GM19240 (cell line): ENCODE results near the gene NWD2.
"Not testable (repeated sequence)": the region's sequence is repeated elsewhere in the genome, so short reads cannot be mapped to it uniquely, and the experiment has no call there.

ENCODE experiments used
- DNase-seq: peaks from one replicate; pipeline ENCODE4 v3.0.0; 2011; ENCODE audit warnings: low spot score; ENCODE audit not compliant: insufficient read length

NWD2 gene

GRCh38 chr4:37393889-37394288 lies 149.3 kb downstream of the NWD2 start:
- no peak for DNase-seq

- DNase-seq, result no peak
These were observed 153.0 kb downstream of the NWD2 start for GRCh38 chr4:37397505-37397904.

DNA sequence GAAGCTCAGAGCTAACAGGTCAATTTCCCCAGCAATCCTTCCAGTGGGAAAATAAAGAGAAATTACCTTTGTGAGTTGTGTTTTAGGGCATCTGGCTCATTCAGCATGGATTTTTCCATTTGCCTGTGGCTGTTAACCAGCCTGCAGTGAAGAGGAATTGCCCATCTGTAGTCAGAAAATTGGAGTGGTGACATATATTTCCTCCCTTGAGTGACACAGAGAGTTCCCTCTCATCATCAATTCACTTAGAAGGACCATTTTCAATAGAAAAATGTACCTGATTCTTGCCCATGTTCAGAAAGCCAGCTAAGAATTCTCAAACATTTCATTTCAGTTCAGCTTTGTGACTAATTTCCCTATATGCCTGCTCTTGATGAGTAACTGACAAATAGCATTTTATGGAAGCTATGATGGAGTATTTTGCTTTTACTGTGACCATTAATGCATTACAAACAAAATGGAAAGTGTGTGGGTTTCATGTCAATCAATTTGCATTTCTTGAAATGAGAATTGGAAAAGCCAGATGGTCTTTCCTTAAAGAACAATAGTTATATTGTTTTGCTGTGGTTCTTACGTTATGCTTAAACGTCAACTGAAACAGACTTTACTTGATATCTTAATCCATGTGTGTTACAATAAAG lies 155.8 kb downstream of the NWD2 start:
- no peak for DNase-seq

DNA sequence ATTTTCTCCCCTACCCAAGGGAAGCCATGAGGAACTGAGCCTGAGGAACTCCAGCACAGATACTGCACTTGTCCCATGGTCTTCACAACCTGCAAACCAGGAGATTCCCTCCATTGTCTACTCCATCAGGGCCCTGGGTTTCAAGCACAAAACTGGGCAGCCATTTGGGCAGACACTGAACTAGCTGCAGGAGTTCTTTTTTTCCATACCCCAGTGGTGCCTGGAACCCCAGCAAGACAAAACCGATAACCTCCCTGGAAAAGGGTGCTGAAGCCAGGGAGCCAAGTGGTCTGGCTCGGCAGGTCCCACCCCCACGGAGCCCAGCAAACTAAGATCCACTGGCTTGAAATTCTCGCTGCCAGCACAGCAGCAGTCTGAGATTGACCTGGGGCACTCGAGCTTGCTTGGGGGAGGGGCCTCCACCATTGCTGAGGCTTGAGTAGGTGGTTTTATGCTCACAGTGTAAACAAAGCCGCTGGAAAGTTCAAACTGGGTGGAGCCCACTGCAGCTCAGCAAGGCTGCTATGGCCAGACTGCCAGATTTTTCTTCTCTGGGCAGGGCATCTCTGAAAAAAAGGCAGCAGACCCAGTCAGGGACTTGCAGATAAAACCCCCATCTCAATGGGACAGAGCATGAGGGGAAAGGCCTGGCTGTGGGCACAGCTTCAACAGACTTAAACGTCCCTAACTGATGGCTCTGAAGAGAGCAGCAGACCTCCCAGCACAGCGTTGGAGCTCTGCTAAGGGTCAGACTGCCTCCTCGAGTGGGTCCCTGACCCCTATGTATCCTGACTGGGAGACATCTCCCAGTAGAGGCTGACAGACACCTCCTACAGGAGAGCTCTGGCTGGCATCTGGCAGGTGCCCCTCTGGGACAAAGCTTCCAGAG lies 163.6 kb downstream of the NWD2 start:
- DNase-seq, result not testable (repeated sequence)

- not testable (repeated sequence) for DNase-seq
These were observed 169.1 kb downstream of the NWD2 start for GRCh38 chr4:37413612-37414011.

DNA sequence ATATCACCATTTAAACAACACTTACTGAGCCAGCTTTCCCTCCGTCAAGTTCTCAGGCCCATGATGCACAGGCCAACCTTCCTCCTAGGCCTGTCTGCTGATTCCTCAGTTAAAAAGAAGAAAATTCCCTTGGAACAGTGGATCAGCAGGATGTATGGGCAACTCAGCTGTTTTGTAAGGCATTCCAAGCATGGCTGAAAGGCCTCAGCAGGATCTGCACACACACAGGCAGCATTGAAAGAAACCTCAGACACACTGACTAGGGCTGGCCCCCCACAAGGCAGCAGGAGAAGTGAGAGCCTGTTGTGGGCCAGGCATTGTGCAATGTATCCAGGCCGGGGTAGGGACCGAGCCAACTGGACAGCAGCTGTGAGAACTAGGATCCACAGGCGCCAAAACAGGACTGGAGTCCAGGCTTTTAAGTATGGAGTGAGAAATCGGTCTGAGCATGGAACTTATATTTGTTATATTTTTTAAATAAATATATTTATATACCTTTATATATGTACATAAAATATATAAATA lies 171.4 kb downstream of the NWD2 start:
- DNase-seq, result no peak

DNA sequence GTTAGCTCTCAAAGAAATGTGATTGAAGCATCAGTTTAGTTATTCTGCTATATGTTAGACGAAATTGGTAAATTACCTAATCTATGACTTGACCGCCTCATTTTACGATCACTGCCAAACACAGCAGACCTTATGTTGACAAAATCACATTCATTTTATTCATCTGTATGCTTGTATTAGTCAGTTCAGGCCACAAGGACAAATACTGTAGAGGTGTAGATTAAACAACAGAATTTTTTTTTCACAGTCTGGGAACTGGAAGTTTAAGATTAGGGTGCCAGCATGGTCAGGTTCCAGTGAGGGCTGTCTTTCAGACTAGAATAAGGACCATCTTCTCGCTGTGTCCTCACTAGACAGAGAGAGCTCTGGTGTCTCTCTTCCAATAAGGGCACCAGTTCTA lies 177.1 kb downstream of the NWD2 start:
- no peak for DNase-seq

- no peak for DNase-seq
These were observed 177.6 kb downstream of the NWD2 start for GRCh38 chr4:37422102-37422501.

DNA sequence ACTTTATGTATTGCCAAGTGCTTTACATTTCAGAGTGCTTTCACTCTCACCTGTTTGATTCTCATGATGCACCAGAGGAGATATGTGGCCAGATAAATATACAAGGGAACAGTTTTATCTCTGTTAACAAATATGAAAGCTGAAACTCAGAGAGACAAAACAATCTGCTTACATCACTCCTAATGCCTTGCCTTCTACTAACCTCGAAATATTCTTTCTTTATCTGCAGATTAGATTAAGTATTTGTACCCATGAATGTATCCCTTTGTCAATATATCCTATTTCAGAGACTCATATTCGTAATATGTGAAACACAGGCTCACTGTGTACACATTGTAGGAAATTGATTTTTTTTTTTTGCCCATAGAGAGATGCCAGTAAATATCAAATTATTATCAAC lies 178.1 kb downstream of the NWD2 start:
- DNase-seq, result no peak

DNA sequence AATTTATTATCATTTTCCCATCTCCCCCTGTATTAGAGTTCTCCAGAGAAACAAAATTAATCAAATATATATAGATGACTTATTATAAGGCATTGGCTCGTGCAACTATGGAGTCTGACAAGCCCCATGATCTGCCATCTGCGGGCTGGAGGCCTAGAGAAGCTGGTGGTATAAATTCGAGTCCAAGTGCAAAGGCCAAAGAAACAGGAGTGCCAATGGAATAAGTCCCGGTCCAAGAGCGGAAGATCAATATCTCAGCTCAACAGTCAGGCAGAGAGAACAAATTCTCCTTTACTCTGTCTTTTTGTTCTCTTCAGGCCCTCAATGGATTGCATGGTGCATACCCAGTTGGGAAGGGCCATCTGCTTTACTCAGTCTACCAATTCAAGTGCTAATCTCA lies 178.8 kb downstream of the NWD2 start:
- DNase-seq, result no peak

DNA sequence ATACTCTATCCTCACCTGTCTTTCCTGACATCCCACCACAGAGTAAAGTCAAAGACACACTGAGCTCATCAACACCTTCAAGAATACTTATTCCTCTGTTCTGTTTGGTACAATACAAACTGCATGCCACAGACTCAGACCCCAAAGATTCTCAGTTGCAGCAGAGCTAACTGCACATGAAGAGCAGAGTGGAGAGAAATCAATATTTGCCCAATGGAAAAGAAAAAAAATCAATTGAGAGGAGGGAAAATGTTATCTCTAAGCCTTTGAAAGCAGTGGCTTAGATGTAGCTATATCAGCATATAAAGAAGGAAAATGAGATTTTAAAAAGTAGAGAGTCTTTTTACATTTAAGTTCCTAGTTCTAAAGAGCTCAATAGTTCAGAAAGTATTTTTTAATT lies 180.2 kb downstream of the NWD2 start:
- no peak for DNase-seq

DNA sequence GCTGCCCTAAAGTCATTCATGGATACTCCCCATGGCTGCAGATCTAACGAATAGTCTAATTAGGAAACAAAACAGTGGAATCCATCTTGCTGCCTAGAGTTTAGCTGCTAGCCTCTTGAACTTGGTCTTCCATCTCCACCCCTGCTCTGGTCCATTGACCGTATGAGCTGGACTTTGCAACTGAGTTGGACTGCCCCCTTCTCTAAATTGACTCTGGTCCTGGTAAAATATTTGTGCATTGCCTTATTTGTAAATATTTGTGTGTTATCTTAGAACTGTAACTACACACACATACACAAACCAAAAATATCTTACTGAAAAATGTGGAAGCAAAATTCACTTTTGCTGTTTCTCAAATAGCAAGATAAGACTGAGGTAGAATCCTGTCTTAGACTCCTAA lies 181.3 kb downstream of the NWD2 start:
- no peak for DNase-seq

DNA sequence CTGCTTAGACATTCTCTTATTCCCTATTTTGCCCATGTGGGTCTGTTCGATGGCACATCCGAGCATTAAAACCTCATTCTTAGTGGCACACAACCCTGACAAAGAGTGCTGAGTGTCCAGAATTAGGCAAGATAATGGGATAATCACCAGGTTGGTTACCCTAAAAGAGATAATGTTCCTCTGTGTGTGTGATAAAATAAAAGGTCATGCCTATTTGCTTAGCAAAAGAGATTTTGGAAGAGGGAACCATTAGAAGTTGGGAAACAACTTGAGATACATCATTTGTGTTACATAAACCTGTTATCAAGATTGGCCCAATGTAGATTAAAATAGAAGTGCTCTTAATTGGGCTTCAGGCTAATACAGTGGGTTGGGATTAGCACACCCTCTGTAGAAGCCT lies 182.7 kb downstream of the NWD2 start:
- DNase-seq, result no peak

- no peak for DNase-seq
These were observed 185.4 kb downstream of the NWD2 start for GRCh38 chr4:37429906-37430305.

DNA sequence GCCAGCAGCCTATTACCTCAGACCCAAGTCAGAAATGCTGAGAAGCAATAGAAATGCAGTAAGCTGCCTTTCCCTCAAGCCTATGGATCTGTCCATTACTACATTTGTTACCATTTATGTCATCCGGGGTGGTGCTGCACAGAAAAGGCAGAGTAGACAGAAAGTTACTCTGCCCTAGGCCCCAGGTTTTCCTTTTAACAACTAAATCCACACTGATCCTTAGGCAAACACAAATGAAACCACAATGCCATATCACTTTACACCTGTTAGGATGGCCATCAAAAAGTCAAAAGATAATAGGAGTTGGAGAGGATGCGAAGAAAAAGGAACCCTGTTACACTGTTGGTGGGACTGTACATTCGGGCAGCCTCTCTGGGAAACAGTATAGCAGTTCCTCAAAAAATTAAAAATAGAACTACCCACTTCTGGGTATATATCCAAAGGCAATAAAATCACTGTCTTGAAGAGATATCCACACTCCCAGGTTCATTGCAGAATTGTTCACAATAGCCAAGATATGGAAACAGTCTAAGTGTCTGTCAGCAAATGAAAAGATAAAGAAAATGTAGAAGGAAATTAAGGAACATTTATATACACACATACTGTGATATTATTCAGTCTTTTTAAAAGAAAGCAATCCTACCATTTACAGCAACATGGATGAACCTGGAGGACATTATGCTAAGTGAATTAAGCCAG lies 186.3 kb downstream of the NWD2 start:
- DNase-seq, result no peak

- no peak for DNase-seq
These were observed 186.8 kb downstream of the NWD2 start for GRCh38 chr4:37431417-37431743.

GRCh38 chr4:37434469-37434868 lies 189.9 kb downstream of the NWD2 start:
- DNase-seq, result no peak

- no peak for DNase-seq
These were observed 192.0 kb downstream of the NWD2 start for GRCh38 chr4:37436546-37436945.

GRCh38 chr4:37437163-37437562 lies 192.6 kb downstream of the NWD2 start:
- DNase-seq, result no peak

GRCh38 chr4:37438564-37439279 lies 194.2 kb downstream of the NWD2 start:
- no peak for DNase-seq

DNA sequence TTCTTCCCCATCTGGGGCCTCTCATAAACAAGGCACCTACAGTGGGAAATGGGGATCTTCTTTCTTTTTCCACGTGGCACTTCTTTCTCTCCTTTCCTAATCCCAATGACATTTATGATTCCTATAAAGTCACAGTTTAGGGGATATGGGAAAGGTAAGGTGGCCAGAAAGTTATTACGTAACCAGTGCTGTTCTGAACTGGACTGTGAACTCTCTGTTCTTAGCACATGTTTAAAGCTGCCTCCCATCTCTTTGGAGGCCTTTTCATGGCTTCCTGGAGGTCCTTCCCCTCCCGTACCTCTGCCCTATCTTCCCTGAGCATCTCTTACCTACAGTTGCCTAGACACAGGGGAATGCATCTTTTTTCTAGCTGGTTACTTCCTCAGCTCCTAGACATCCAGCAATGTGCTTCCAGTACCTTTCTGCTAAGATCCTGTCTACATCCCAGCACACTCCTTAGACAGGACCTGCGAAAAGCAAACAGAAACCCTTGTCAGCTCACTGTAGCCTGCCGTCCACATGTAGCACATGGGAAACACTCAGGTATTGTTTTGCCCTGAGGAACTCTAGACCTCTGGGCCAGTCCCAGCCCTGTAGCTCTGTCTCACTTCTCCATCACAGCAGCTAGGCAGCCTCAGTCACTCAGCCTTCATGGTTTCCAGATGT lies 195.4 kb downstream of the NWD2 start:
- no peak for DNase-seq
